ENCODE results near the gene CCDC86. TPM values are rescaled to one million over a fixed set of nuclear protein-coding genes. Genes with fewer than 3 reads are reported as not detected.

CCDC86 gene
- total and polyA plus RNA-seq, 9 of the 15 experiments (the other 6 are each of a cell fraction or from before 2014, with no cell fraction given): 4.6 to 102 (median 25.2) TPM

- no peak for FAIRE-seq
These were observed 32.8 kb downstream of the CCDC86 start for GRCh38 chr11:60874421-60875365.

More at GRCh38 chr11:60874421-60875365, 32.8 kb downstream of the CCDC86 start:
- POLR2A ChIA-PET: interaction anchor here (1.1 to 1.4 kb wide), 2 partner anchors 13 to 15 kb away, joined by 3 read pairs; no protein-coding TSS in a partner anchor
- no peaks in the 10 kb centered on the region for H3K27me3 ChIP-seq (ENCODE audit: control insufficient read depth in 2 of 2, insufficient read depth in 2 of 2, low read length in 2 of 2)
- H3K4me1 ChIP-seq (replicated peaks in 1 of 2; ENCODE audit: control insufficient read depth in 2 of 2, insufficient read depth in 2 of 2, low read length in 2 of 2): peaks cover 6 to 22% of the 10 kb centered on the region in 2 experiments; a peak in 4 of 5 replicates
- peaks cover 7% of the 10 kb centered on the region; the same call in 1 of the 3 replicates for H3K36me3 ChIP-seq (ENCODE audit: control insufficient read depth, insufficient read depth, low read length)
- H3K9me3 ChIP-seq (replicated peaks; ENCODE audit: control insufficient read depth, insufficient read depth, low read depth, low read length): no peaks in the 10 kb centered on the region
- H3K79me2 ChIP-seq (ENCODE audit: control insufficient read depth, insufficient read depth, low read length): no peaks in the 10 kb centered on the region
- DNase-seq (ENCODE audit: extremely low read depth in 1 of 4, low spot score in 3 of 4) (no peak), ATAC-seq (no peak)
- no peak overlapping the region for H3K4me3 ChIP-seq
- in situ Hi-C loops (cut with MboI): no loop called here
- H3K27ac ChIP-seq (ENCODE audit: extremely low read depth, low read depth, low read length): no peak overlapping the region
- TF ChIP-seq E2F3 (CRISPR knock-in tag; IDR thresholded peaks at IDR 0.05) (no peak), ZNF277 (CRISPR knock-in tag; IDR thresholded peaks at IDR 0.05; ENCODE audit: borderline replicate concordance) (no peak), HNRNPH1 (optimal IDR thresholded peaks at IDR 0.05; ENCODE audit: low read depth, low read length) (no peak), NR1H2 (CRISPR knock-in tag; IDR thresholded peaks at IDR 0.05) (no peak), ZNF143 (CRISPR knock-in tag; IDR thresholded peaks at IDR 0.05) (no peak), PHTF2 (CRISPR knock-in tag; IDR thresholded peaks at IDR 0.05) (no peak), MECOM (CRISPR knock-in tag; IDR thresholded peaks at IDR 0.05) (no peak), PPARD (CRISPR knock-in tag; IDR thresholded peaks at IDR 0.05) (no peak), U2AF1 (optimal IDR thresholded peaks at IDR 0.05; ENCODE audit: low read depth, low read length) (no peak), EZH2 (IDR thresholded peaks at IDR 0.05; ENCODE audit: borderline replicate concordance, low read depth, low read length) (no peak), ZNF57 (CRISPR knock-in tag; IDR thresholded peaks at IDR 0.05) (no peak), ZNF778 (CRISPR knock-in tag; IDR thresholded peaks at IDR 0.05) (no peak), SP1 (CRISPR knock-in tag; IDR thresholded peaks at IDR 0.05) (no peak)
- H4K20me1 ChIP-seq (replicated peaks; ENCODE audit: control insufficient read depth, insufficient read depth, low read length): no peaks in the 10 kb centered on the region
- H3K9ac ChIP-seq (ENCODE audit: insufficient read depth in 1 of 2, low read depth in 2 of 2, low read length in 2 of 2): 0 out of 4 replicates have a peak overlapping the region, but pooled peaks of 1 of the 2 experiments have one; percentile 29
- intact Hi-C loops (cut with micrococcal nuclease): no loop called here
- no peak overlapping the region for H2AFZ ChIP-seq (ENCODE audit: low read depth, low read length)
- CTCF ChIA-PET (ENCODE audit: low intra/inter-chr PET ratio): no interaction called here
- H3K9me1 ChIP-seq (ENCODE audit: control insufficient read depth, insufficient read depth, low read length): peaks cover 3% of the 10 kb centered on the region
- BruUV-seq (replicated peaks): no TSS peak
- WGBS (ENCODE audit: insufficient coverage, low coverage, missing lambda C conversion rate): 87% methylated on average over 11 of the region's 13 CpGs
- H3K4me2 ChIP-seq (ENCODE audit: insufficient read depth, low read length): no peak overlapping the region
